Ovary (tissue), 9 donors: ENCODE data around the gene VASN. TPM values are rescaled to one million over a fixed set of nuclear protein-coding genes. Genes with fewer than 3 reads are reported as not detected.

Source experiments
- DNase-seq, 5 donors: peaks; one replicate each; pipeline ENCODE4 v3.0.0-alpha.2; 2019 to 2020
- H3K27ac ChIP-seq, 2 donors: fragments of 200-600 bp; one replicate each; pipeline versions ENCODE4 v1.5.1 to v1.8.0; 2019 to 2022
- H3K27me3 ChIP-seq: fragments of 200-600 bp; one replicate; pipeline ENCODE4 v1.8.0; 2022
- H3K36me3 ChIP-seq: fragments of 200-600 bp; sonication (generic); one replicate; pipeline ENCODE4 v1.5.1; 2019
- H3K4me1 ChIP-seq: one replicate; pipeline ENCODE4 v1.8.1; 2013; ENCODE audit warnings: mild to moderate bottlenecking, moderate library complexity; ENCODE audit not compliant: insufficient read depth
- H3K4me3 ChIP-seq: fragments of 200-600 bp; sonication (generic); one replicate; pipeline ENCODE4 v1.5.1; 2017
- H3K9me3 ChIP-seq, 2 donors: fragments of 200-600 bp in 1 of 2; sonication (generic) in 1 of 2; one replicate each; pipeline versions ENCODE4 v1.5.1 to v1.8.1; 2013 to 2019; ENCODE audit warnings: mild to moderate bottlenecking in 1 of 2, moderate library complexity in 1 of 2
- CTCF ChIP-seq, 3 donors: fragments of 450-650 bp in 2 of 3; fragments of 200-600 bp in 1 of 3; IDR thresholded peaks; one replicate each; pipeline versions ENCODE4 v1.5.1 to v1.8.0; 2016 to 2022; ENCODE audit warnings: antibody characterized with exemption in 3 of 3, mild to moderate bottlenecking in 1 of 3
- EP300 ChIP-seq: sonication (generic); formaldehyde crosslinking; IDR thresholded peaks from one replicate; pipeline ENCODE4 v1.6.1; 2017; ENCODE audit warnings: antibody characterized with exemption
- POLR2A ChIP-seq: fragments of 450-650 bp; IDR thresholded peaks from one replicate; pipeline ENCODE4 v1.6.1; 2017; ENCODE audit warnings: antibody characterized with exemption, mild to moderate bottlenecking, moderate library complexity
- WGBS, 3 donors: extraction: QIAGEN DNeasy Blood & Tissue Kit in 1 of 3; methylation state at CpG; one replicate each; pipeline versions ENCODE4 v1.1.5 to v1.1.7; 2013 to 2017; 5-methylcytosine and 5-hydroxymethylcytosine counted together
- intact Hi-C, 4 donors: fragments of 100-400 bp; cut with DNase I; formaldehyde crosslinking; loops; one replicate each; pipeline versions ENCODE4 v1.11.0 to v1.15.1; 2022 to 2023
- polyA plus RNA-seq, 2 donors: library from polyadenylated mRNA; stranded (reverse); fragments of 200-250 nt in 1 of 2; fragments of 350-450 nt in 1 of 2; fragmentation: Illumina TruSeq in 1 of 2; extraction: RNeasy Lipid Tissue Mini Kit (QIAGEN cat#74804) in 1 of 2; gene quantifications; one replicate each; pipeline ENCODE4 v1.2.3, GENCODE V29; 2013 to 2014
- total RNA-seq, 7 donors: library from RNA; depleted of rRNA in 2 of 7; stranded (reverse); fragments of >200 nt in 2 of 7; fragmentation: NEBNext Ultra II Directional in 3 of 7; extraction: Animal tissue kit (Norgen Biotek cat#: 25700) in 3 of 7; gene quantifications; one replicate each; pipeline versions ENCODE4 v1.1.0 to v1.2.4, GENCODE V29; 2016 to 2023
- donor health status: DM: no; HTN: no; CAD: no; lungs with moderate emphysema.
- donor health status: DM: no; HTN: no; CAD: no.
- donor health status: Bipolar disorder and iron deficiency.
- donor health status: DM: yes; HTN: yes; CAD: no.
- donor health status: DM: no; HTN: no; CAD: no.
- donor health status: DM: yes; HTN: yes; CAD: no.

VASN gene
- total and polyA plus RNA-seq, 9 donors, result 2.4 to 49.5 (median 43.5) TPM

- H3K27me3 ChIP-seq, result no peaks in the 10 kb centered on the region
- 93 to 96% (median 96%) methylated on average over 3 of the region's 3 CpGs for WGBS, 3 donors
- H3K27ac ChIP-seq, result no peak overlapping the region
- no peak overlapping the region for H3K4me3 ChIP-seq
- H3K36me3 ChIP-seq, result no peaks in the 10 kb centered on the region
- H3K4me1 ChIP-seq, result no peaks in the 10 kb centered on the region
- DNase-seq, result no peak
- H3K9me3 ChIP-seq, result no peaks in the 10 kb centered on the region
- no peak for TF ChIP-seq POLR2A
- no peak for TF ChIP-seq CTCF (IDR thresholded peaks at IDR 0.05)
- intact Hi-C loops, result loop anchor here (1.0 to 2.0 kb wide), 2 partner anchors 42 to 43 kb away; no protein-coding TSS in a partner anchor
Observed at GRCh38 chr16:4359914-4360313, 11.7 kb upstream of the VASN start.

GRCh38 chr16:4360538-4361021 lies 11.1 kb upstream of the VASN start:
- no peak overlapping the region for H3K27ac ChIP-seq
- no peaks in the 10 kb centered on the region for H3K36me3 ChIP-seq
- WGBS, 3 donors, result 85 to 92% (median 88%) methylated on average over 10 to 11 of the region's 11 CpGs
- no peak for TF ChIP-seq POLR2A
- TF ChIP-seq CTCF (IDR thresholded peaks at IDR 0.05), result no peak
- TF ChIP-seq EP300, result no peak
- no peaks in the 10 kb centered on the region for H3K9me3 ChIP-seq
- H3K27me3 ChIP-seq, result no peaks in the 10 kb centered on the region
- no peaks in the 10 kb centered on the region for H3K4me1 ChIP-seq
- peak in 1 of 5 donors; percentile 36 for DNase-seq
- intact Hi-C loops, result loop anchor here in 2 of 4 donors (2.0 kb wide), 1 partner anchor 42 kb away; no protein-coding TSS in a partner anchor
- no peak overlapping the region for H3K4me3 ChIP-seq

GRCh38 chr16:4361033-4361943 lies 10.4 kb upstream of the VASN start:
- TF ChIP-seq POLR2A (no peak), EP300 (no peak), CTCF (IDR thresholded peaks at IDR 0.05) (no peak)
- peak in 1 of 5 donors; percentile 23 for DNase-seq
- 89 to 92% (median 91%) methylated on average over 26 to 28 of the region's 28 CpGs for WGBS, 3 donors
- no peaks in the 10 kb centered on the region for H3K4me1 ChIP-seq
- no peak overlapping the region for H3K27ac ChIP-seq
- intact Hi-C loops, result loop anchor here in 2 of 4 donors (2.0 kb wide), 1 partner anchor 42 kb away; no protein-coding TSS in a partner anchor
- no peaks in the 10 kb centered on the region for H3K27me3 ChIP-seq
- H3K9me3 ChIP-seq, result no peaks in the 10 kb centered on the region
- no peaks in the 10 kb centered on the region for H3K36me3 ChIP-seq
- no peak overlapping the region for H3K4me3 ChIP-seq

- WGBS, 3 donors, result 91 to 94% (median 94%) methylated on average over 12 of the region's 12 CpGs
- Histone ChIP-seq H3K9me3 (no peaks in the 10 kb centered on the region), H3K27ac (no peak overlapping the region), H3K4me3 (no peak overlapping the region), H3K4me1 (no peaks in the 10 kb centered on the region), H3K27me3 (no peaks in the 10 kb centered on the region), H3K36me3 (no peaks in the 10 kb centered on the region)
- DNase-seq, result peak in 1 of 5 donors; percentile 28
- intact Hi-C loops, result loop anchor here in 2 of 4 donors (2.0 kb wide), 1 partner anchor 41 kb away; no protein-coding TSS in a partner anchor
- no peak for TF ChIP-seq EP300
- no peak for TF ChIP-seq POLR2A
- TF ChIP-seq CTCF (IDR thresholded peaks at IDR 0.05), result no peak
Observed at GRCh38 chr16:4361944-4362311, 9.7 kb upstream of the VASN start.
